A673 (cell line): ENCODE data around the gene RAPGEF2. TPM values are rescaled to one million over a fixed set of nuclear protein-coding genes. Genes with fewer than 3 reads are reported as not detected.

ENCODE experiments used
- BruUV-seq: library from RNA; stranded (reverse); fragments of 400-500 nt; replicated peaks from 2 replicates; lab custom pipeline; 2021; lab: Mats Ljungman, UMichigan
- CTCF ChIA-PET: fragments of 300-600 bp; sonication (Branson Sonifier 250); formaldehyde crosslinking; loops from one replicate; lab custom pipeline; 2022; ENCODE audit warnings: antibody characterized with exemption; lab: Charles Lee
- POLR2A ChIA-PET: fragments of 300-600 bp; sonication (Branson Sonifier 250); formaldehyde crosslinking; loops from one replicate; lab custom pipeline; 2022; ENCODE audit warnings: antibody characterized with exemption; ENCODE audit not compliant: low non-redundant PET; lab: Charles Lee
- DNase-seq: peaks from one replicate; pipeline ENCODE4 v3.0.0-alpha.2; 2015; ENCODE audit warnings: low spot score
- H3K27ac ChIP-seq: fragments of 200-600 bp; sonication (generic); 2 replicates; pipeline ENCODE4 v1.5.1; 2016; ENCODE audit warnings: mixed run types, low read depth, mild to moderate bottlenecking, mixed read lengths, antibody characterized with exemption, low read length; ENCODE audit not compliant: poor library complexity, severe bottlenecking
- H3K27me3 ChIP-seq: fragments of 200-600 bp; sonication (generic); replicated peaks from 2 replicates; pipeline ENCODE4 v1.6.1; 2017; ENCODE audit warnings: mixed run types, low read depth, mild to moderate bottlenecking, mixed read lengths, antibody characterized with exemption, low read length; ENCODE audit not compliant: insufficient read depth, poor library complexity
- H3K36me3 ChIP-seq: fragments of 200-600 bp; sonication (generic); 2 replicates; pipeline ENCODE4 v1.6.1; 2016; ENCODE audit warnings: mixed run types, mild to moderate bottlenecking, mixed read lengths, antibody characterized with exemption, low read length; ENCODE audit not compliant: insufficient read depth, poor library complexity, severe bottlenecking
- H3K4me1 ChIP-seq: fragments of 200-600 bp; sonication (generic); 2 replicates; pipeline ENCODE4 v1.6.1; 2017; ENCODE audit warnings: mixed run types, mild to moderate bottlenecking, mixed read lengths, antibody characterized with exemption, low read length; ENCODE audit not compliant: insufficient read depth, poor library complexity, severe bottlenecking
- H3K4me3 ChIP-seq: fragments of 200-600 bp; sonication (generic); 2 replicates; pipeline ENCODE4 v1.5.1; 2016; ENCODE audit warnings: low read depth, mixed run types, mild to moderate bottlenecking, mixed read lengths, low read length; ENCODE audit not compliant: poor library complexity, severe bottlenecking
- H3K9me3 ChIP-seq: fragments of 200-600 bp; sonication (generic); 2 replicates; pipeline ENCODE4 v1.6.1; 2016; ENCODE audit warnings: mixed run types, low read depth, mild to moderate bottlenecking, mixed read lengths, antibody characterized with exemption, low read length; ENCODE audit not compliant: poor library complexity, severe bottlenecking
- CTCF ChIP-seq: fragments of 300-800, 200-600 bp; sonication (generic); conservative IDR thresholded peaks from 2 replicates; pipeline ENCODE4 v1.5.1; 2017; ENCODE audit warnings: low read depth, mild to moderate bottlenecking, antibody characterized with exemption, low read length, moderate library complexity, mixed read lengths
- EZH2 ChIP-seq: fragments of 200-600 bp; sonication (generic); IDR thresholded peaks from 2 replicates; pipeline ENCODE4 v1.6.1; 2017; ENCODE audit warnings: borderline replicate concordance, low read depth, mild to moderate bottlenecking, mixed read lengths, antibody characterized with exemption, low read length; ENCODE audit not compliant: poor library complexity, severe bottlenecking
- intact Hi-C: fragments of 100-400 bp; cut with micrococcal nuclease; formaldehyde crosslinking; loops from one replicate; pipeline ENCODE4 v1.10.0; 2022; ENCODE audit not compliant: unreplicated experiment
- total RNA-seq: library from RNA; stranded (reverse); gene quantifications from 2 replicates; pipeline ENCODE4 v1.2.3, GENCODE V29; 2021

The RAPGEF2 gene
- total RNA-seq, 1 experiment from 2014 or later = 31.9 TPM

- ChIA-PET POLR2A (no interaction called here), CTCF (no interaction called here)
- Histone ChIP-seq H3K27ac (no peak overlapping the region), H3K4me3 (no peak overlapping the region), H3K27me3 (no peaks in the 10 kb centered on the region), H3K36me3 (no peaks in the 10 kb centered on the region), H3K9me3 (no peaks in the 10 kb centered on the region), H3K4me1 (no peaks in the 10 kb centered on the region)
- intact Hi-C loops = no loop called here
- DNase-seq = no peak
- TF ChIP-seq CTCF (no peak), EZH2 (no peak)
- no TSS peak for BruUV-seq
These were observed 45.6 kb downstream of the RAPGEF2 start for GRCh38 chr4:159148441-159148840.

- no TSS peak for BruUV-seq
- Histone ChIP-seq H3K4me3 (no peak overlapping the region), H3K4me1 (no peaks in the 10 kb centered on the region), H3K9me3 (no peaks in the 10 kb centered on the region), H3K27ac (no peak overlapping the region), H3K36me3 (no peaks in the 10 kb centered on the region), H3K27me3 (no peaks in the 10 kb centered on the region)
- no peak for DNase-seq
- intact Hi-C loops = no loop called here
- no peak for TF ChIP-seq EZH2
- no peak for TF ChIP-seq CTCF
- POLR2A ChIA-PET = no interaction called here
- CTCF ChIA-PET = no interaction called here
These were observed 46.8 kb downstream of the RAPGEF2 start for GRCh38 chr4:159149666-159150065.

GRCh38 chr4:159150396-159150795 is 47.5 kb downstream of the RAPGEF2 start:
- H3K9me3 ChIP-seq = no peaks in the 10 kb centered on the region
- H3K27ac ChIP-seq = no peak overlapping the region
- DNase-seq = no peak
- H3K4me3 ChIP-seq = no peak overlapping the region
- H3K36me3 ChIP-seq = no peaks in the 10 kb centered on the region
- intact Hi-C loops = no loop called here
- TF ChIP-seq EZH2 (no peak), CTCF (no peak)
- CTCF ChIA-PET = no interaction called here
- no peaks in the 10 kb centered on the region for H3K4me1 ChIP-seq
- no TSS peak for BruUV-seq
- POLR2A ChIA-PET = no interaction called here
- H3K27me3 ChIP-seq = no peaks in the 10 kb centered on the region
